Astrocyte (in vitro differentiated cells and primary cell): Measurements from ENCODE around the gene BBX. TPM values are rescaled to one million over a fixed set of nuclear protein-coding genes. Genes with fewer than 3 reads are reported as not detected.
A peak's percentile ranks its signal among the peaks of the same experiment; 100 is the strongest.

Source experiments
- DNase-seq: peaks from one replicate; pipeline ENCODE4 v3.0.0-alpha.2; 2010; ENCODE audit warnings: low read depth
- FAIRE-seq: peaks from 2 replicates; lab custom pipeline; 2011; peaks lifted over from hg19 to GRCh38; lab: Jason Lieb, UNC
- H2AFZ ChIP-seq: 2 replicates; pipeline ENCODE4 v1.6.0; 2012; ENCODE audit warnings: low read depth, low read length, inconsistent platforms
- H3K27ac ChIP-seq: 2 replicates; pipeline ENCODE4 v1.5.1; 2011; ENCODE audit warnings: low read depth, low read length, inconsistent platforms
- H3K27me3 ChIP-seq: 2 replicates; pipeline ENCODE4 v1.6.0; 2011; ENCODE audit warnings: low read length, inconsistent platforms; ENCODE audit not compliant: insufficient read depth
- H3K36me3 ChIP-seq: 2 replicates; pipeline ENCODE4 v1.5.1; 2011; ENCODE audit warnings: low read length, inconsistent platforms; ENCODE audit not compliant: insufficient read depth
- H3K4me1 ChIP-seq: 2 replicates; pipeline ENCODE4 v1.5.1; 2011; ENCODE audit warnings: low read length, inconsistent platforms; ENCODE audit not compliant: insufficient read depth
- H3K4me2 ChIP-seq: 2 replicates; pipeline ENCODE4 v1.6.0; 2012; ENCODE audit warnings: low read length, inconsistent platforms
- H3K4me3 ChIP-seq: 2 replicates; pipeline ENCODE4 v1.5.1; 2011; ENCODE audit warnings: low read depth, mild to moderate bottlenecking, low read length, inconsistent platforms; ENCODE audit not compliant: insufficient read depth
- H3K79me2 ChIP-seq: 2 replicates; pipeline ENCODE4 v1.6.0; 2012; ENCODE audit warnings: mild to moderate bottlenecking, low read length, inconsistent platforms; ENCODE audit not compliant: insufficient read depth
- H3K9ac ChIP-seq: 2 replicates; pipeline ENCODE4 v1.6.0; 2012; ENCODE audit warnings: mild to moderate bottlenecking, low read length, inconsistent platforms
- H3K9me3 ChIP-seq: 2 replicates; pipeline ENCODE4 v1.5.1; 2012; ENCODE audit warnings: low read depth, mild to moderate bottlenecking, low read length, inconsistent platforms; ENCODE audit not compliant: insufficient read depth
- H4K20me1 ChIP-seq: 2 replicates; pipeline ENCODE4 v1.6.0; 2012; ENCODE audit warnings: low read length, inconsistent platforms; ENCODE audit not compliant: insufficient read depth
- H3K27ac Mint-ChIP-seq: one replicate; pipeline ENCODE4 v1.8.0; 2021; ENCODE audit warnings: mild to moderate bottlenecking, mixed read lengths; ENCODE audit not compliant: unreplicated experiment
- H3K27me3 Mint-ChIP-seq: one replicate; pipeline ENCODE4 v1.8.0; 2021; ENCODE audit warnings: low read depth, mixed read lengths; ENCODE audit not compliant: unreplicated experiment
- H3K36me3 Mint-ChIP-seq: one replicate; pipeline ENCODE4 v1.8.0; 2021; ENCODE audit warnings: low read depth, mixed read lengths; ENCODE audit not compliant: unreplicated experiment
- H3K4me1 Mint-ChIP-seq: one replicate; pipeline ENCODE4 v1.8.0; 2021; ENCODE audit warnings: low read depth, mixed read lengths; ENCODE audit not compliant: unreplicated experiment
- H3K4me3 Mint-ChIP-seq: one replicate; pipeline ENCODE4 v1.8.0; 2021; ENCODE audit warnings: mild to moderate bottlenecking, moderate library complexity, mixed read lengths; ENCODE audit not compliant: unreplicated experiment
- H3K9me3 Mint-ChIP-seq: one replicate; pipeline ENCODE4 v1.8.0; 2021; ENCODE audit warnings: mild to moderate bottlenecking, mixed read lengths; ENCODE audit not compliant: unreplicated experiment
- CTCF ChIP-seq: IDR thresholded peaks from 2 replicates; pipeline ENCODE4 v1.5.1; 2011; ENCODE audit warnings: low read depth, mild to moderate bottlenecking, inconsistent platforms, low read length, moderate library complexity; ENCODE audit not compliant: insufficient read depth
- EZH2 ChIP-seq: IDR thresholded peaks from 2 replicates; pipeline ENCODE4 v1.6.1; 2012; ENCODE audit warnings: mild to moderate bottlenecking, low read length, inconsistent platforms; ENCODE audit not compliant: insufficient read depth
- total RNA-seq: library from RNA; stranded (reverse); gene quantifications from 2 replicates; pipeline ENCODE4 v1.2.1, GENCODE V29; 2021

Gene BBX
- total RNA-seq, 1 donor from 2014 or later, result 91.6 TPM

- H3K4me1 ChIP-seq, result peaks cover 21% of the 10 kb centered on the region
- H3K79me2 ChIP-seq, result no peaks in the 10 kb centered on the region
- no peak overlapping the region for H2AFZ ChIP-seq
- no peak overlapping the region for H3K4me2 ChIP-seq
- DNase-seq, result no peak
- no peaks in the 10 kb centered on the region for H3K27me3 ChIP-seq
- no peak for FAIRE-seq
- no peak overlapping the region for H3K27ac ChIP-seq
- Mint-ChIP-seq H3K27ac (no peak overlapping the region), H3K36me3 (peaks cover 2% of the 10 kb centered on the region), H3K4me3 (no peak overlapping the region), H3K4me1 (peaks cover 23% of the 10 kb centered on the region), H3K9me3 (no peaks in the 10 kb centered on the region), H3K27me3 (no peaks in the 10 kb centered on the region)
- TF ChIP-seq CTCF (peak; percentile 59), EZH2 (no peak)
- no peak overlapping the region for H3K4me3 ChIP-seq
- peaks cover 2% of the 10 kb centered on the region for H3K36me3 ChIP-seq
- no peak overlapping the region for H3K9ac ChIP-seq
- peaks cover 4% of the 10 kb centered on the region for H4K20me1 ChIP-seq
- no peaks in the 10 kb centered on the region for H3K9me3 ChIP-seq
These were observed 137.7 kb downstream of the BBX start for GRCh38 chr3:107660306-107660976.

DNA sequence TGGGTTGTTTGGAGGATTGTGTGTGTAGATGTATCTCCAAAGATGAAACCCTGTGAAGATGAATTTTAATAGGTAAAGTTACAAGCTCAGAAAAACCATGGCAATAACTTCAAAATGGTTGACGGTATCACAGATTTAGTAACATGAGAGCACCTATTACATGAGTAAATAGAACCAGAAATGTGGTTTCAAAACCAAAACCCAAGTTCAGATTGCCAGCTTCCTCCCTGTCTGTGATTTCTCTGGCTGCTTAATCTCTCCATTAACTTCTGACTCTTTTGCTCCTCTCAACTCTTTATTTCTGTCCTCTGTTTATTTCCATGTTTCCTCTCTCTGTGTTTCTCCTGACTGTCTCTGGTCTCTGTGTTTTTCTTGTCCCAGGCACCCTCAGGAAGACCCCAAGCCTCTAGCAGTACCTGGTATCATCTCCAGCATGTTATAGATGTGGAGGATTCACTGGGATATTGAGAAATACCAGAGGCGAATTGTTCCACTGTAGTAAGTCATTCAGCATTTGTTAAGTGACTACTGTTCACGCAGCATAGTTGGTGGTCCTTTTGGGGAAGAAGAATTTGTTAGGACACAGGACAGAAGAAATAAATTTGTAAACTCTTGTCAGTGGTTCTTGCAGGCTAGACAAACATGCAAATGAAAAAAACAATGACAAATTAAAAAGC lies 138.8 kb downstream of the BBX start:
- H3K4me1 Mint-ChIP-seq, result peaks cover 23% of the 10 kb centered on the region
- Histone ChIP-seq H3K27me3 (no peaks in the 10 kb centered on the region), H2AFZ (no peak overlapping the region), H3K9ac (peak overlapping the region; percentile 68), H3K4me3 (peak overlapping the region; percentile 15), H3K4me1 (peaks cover 21% of the 10 kb centered on the region), H3K9me3 (no peaks in the 10 kb centered on the region), H3K4me2 (peak overlapping the region; percentile 77), H3K27ac (peak overlapping the region; percentile 68), H4K20me1 (peaks cover 4% of the 10 kb centered on the region), H3K36me3 (peaks cover under 1% of the 10 kb centered on the region), H3K79me2 (no peaks in the 10 kb centered on the region)
- TF ChIP-seq CTCF (no peak), EZH2 (no peak)
- DNase-seq (no peak), FAIRE-seq (no peak)
- H3K36me3 Mint-ChIP-seq, result peaks cover 2% of the 10 kb centered on the region
- H3K27me3 Mint-ChIP-seq, result no peaks in the 10 kb centered on the region
- H3K27ac Mint-ChIP-seq, result peak overlapping the region; percentile 48
- H3K4me3 Mint-ChIP-seq, result no peak overlapping the region
- H3K9me3 Mint-ChIP-seq, result no peaks in the 10 kb centered on the region

DNA sequence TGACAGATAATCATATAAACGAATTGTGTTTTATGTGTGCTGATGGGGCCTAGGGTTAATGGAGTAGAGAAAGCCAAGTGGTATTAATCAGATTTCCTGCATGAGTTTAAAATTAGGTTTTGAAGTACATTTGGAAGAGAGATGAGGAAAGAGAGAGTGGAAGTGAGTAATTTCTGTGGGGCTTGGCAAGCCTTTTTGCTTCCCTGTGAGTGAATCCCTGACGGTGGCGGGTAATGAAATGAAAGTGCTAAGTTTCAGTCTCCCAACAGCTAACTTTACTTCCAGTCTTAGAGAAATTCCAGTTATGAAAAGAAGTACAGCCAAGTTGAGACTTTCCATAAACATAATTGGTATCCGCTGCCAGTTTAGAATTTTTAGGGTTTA lies 139.4 kb downstream of the BBX start:
- no peaks in the 10 kb centered on the region for H3K27me3 ChIP-seq
- no peak overlapping the region for H3K4me3 Mint-ChIP-seq
- H3K9ac ChIP-seq, result peak overlapping the region; percentile 68
- peaks cover 21% of the 10 kb centered on the region for H3K4me1 ChIP-seq
- H3K27ac ChIP-seq, result peak overlapping the region; percentile 68
- H3K27ac Mint-ChIP-seq, result peak overlapping the region; percentile 48
- peaks cover 23% of the 10 kb centered on the region for H3K4me1 Mint-ChIP-seq
- H4K20me1 ChIP-seq, result peaks cover 4% of the 10 kb centered on the region
- H3K9me3 Mint-ChIP-seq, result no peaks in the 10 kb centered on the region
- no peaks in the 10 kb centered on the region for H3K36me3 ChIP-seq
- peak; percentile 82 for FAIRE-seq
- DNase-seq, result peak; percentile 79
- peak overlapping the region; percentile 15 for H3K4me3 ChIP-seq
- H3K79me2 ChIP-seq, result no peaks in the 10 kb centered on the region
- H3K9me3 ChIP-seq, result no peaks in the 10 kb centered on the region
- peak overlapping the region; percentile 77 for H3K4me2 ChIP-seq
- no peaks in the 10 kb centered on the region for H3K27me3 Mint-ChIP-seq
- H2AFZ ChIP-seq, result no peak overlapping the region
- H3K36me3 Mint-ChIP-seq, result peaks cover 2% of the 10 kb centered on the region
- TF ChIP-seq EZH2 (no peak), CTCF (no peak)
